Measurements from ENCODE around the gene COL5A1.

Gene COL5A1

GRCh38 chr9:134818591-134818990 is 177.0 kb downstream of the COL5A1 start:
- DNase-seq (ENCODE audit: low spot score), result no peak

GRCh38 chr9:134820901-134821300 is 179.3 kb downstream of the COL5A1 start:
- no peak for DNase-seq (ENCODE audit: low spot score)

- DNase-seq (ENCODE audit: low spot score), result no peak
Measured at GRCh38 chr9:134822541-134822940, 180.9 kb downstream of the COL5A1 start.

GRCh38 chr9:134823623-134824022 is 182.0 kb downstream of the COL5A1 start:
- no peak for DNase-seq (ENCODE audit: low spot score)

- DNase-seq (ENCODE audit: low spot score), result no peak
Measured at GRCh38 chr9:134824583-134824982, 183.0 kb downstream of the COL5A1 start.

GRCh38 chr9:134825025-134825424 is 183.4 kb downstream of the COL5A1 start:
- no peak for DNase-seq (ENCODE audit: low spot score)

- DNase-seq (ENCODE audit: low spot score), result no peak
Measured at GRCh38 chr9:134826336-134827285, 185.0 kb downstream of the COL5A1 start.

GRCh38 chr9:134827559-134827958 is 186.0 kb downstream of the COL5A1 start:
- DNase-seq (ENCODE audit: low spot score), result no peak

- DNase-seq (ENCODE audit: low spot score), result no peak
Measured at GRCh38 chr9:134827993-134828392, 186.4 kb downstream of the COL5A1 start.

- no peak for DNase-seq (ENCODE audit: low spot score)
Measured at GRCh38 chr9:134828892-134829291, 187.3 kb downstream of the COL5A1 start.

- DNase-seq (ENCODE audit: low spot score), result no peak
Measured at GRCh38 chr9:134829356-134829937, 187.8 kb downstream of the COL5A1 start.

GRCh38 chr9:134830126-134830525 is 188.5 kb downstream of the COL5A1 start:
- DNase-seq (ENCODE audit: low spot score), result no peak

GRCh38 chr9:134830926-134831720 is 189.5 kb downstream of the COL5A1 start:
- no peak for DNase-seq (ENCODE audit: low spot score)

- no peak for DNase-seq (ENCODE audit: low spot score)
Measured at GRCh38 chr9:134832471-134832870, 190.9 kb downstream of the COL5A1 start.

GRCh38 chr9:134833294-134833880 is 191.8 kb downstream of the COL5A1 start:
- no peak for DNase-seq (ENCODE audit: low spot score)

- DNase-seq (ENCODE audit: low spot score), result no peak
Measured at GRCh38 chr9:134834217-134834956, 192.8 kb downstream of the COL5A1 start.

- no peak for DNase-seq (ENCODE audit: low spot score)
Measured at GRCh38 chr9:134834957-134835419, 193.4 kb downstream of the COL5A1 start.

GRCh38 chr9:134835448-134835847 is 193.8 kb downstream of the COL5A1 start:
- no peak for DNase-seq (ENCODE audit: low spot score)

GRCh38 chr9:134835987-134836386 is 194.4 kb downstream of the COL5A1 start:
- no peak for DNase-seq (ENCODE audit: low spot score)

- no peak for DNase-seq (ENCODE audit: low spot score)
Measured at GRCh38 chr9:134836406-134836970, 194.9 kb downstream of the COL5A1 start.

GRCh38 chr9:134837529-134837928 is 195.9 kb downstream of the COL5A1 start:
- no peak for DNase-seq (ENCODE audit: low spot score)

Data from ecto neural progenitor cell (in vitro differentiated cells).